Progenitor cell of endocrine pancreas (in vitro differentiated cells): ENCODE measurements around the gene ARID1B. TPM values are rescaled to one million over a fixed set of nuclear protein-coding genes. Genes with fewer than 3 reads are reported as not detected.

Experiments used
- DNase-seq: peaks from one replicate; pipeline ENCODE4 v3.0.0; 2021; ENCODE audit warnings: low spot score; ENCODE audit not compliant: unreplicated experiment
- H3K27ac Mint-ChIP-seq: 2 replicates; pipeline ENCODE4 v1.8.0; 2021; ENCODE audit warnings: mild to moderate bottlenecking, moderate library complexity, mixed read lengths
- H3K27me3 Mint-ChIP-seq: 2 replicates; pipeline ENCODE4 v1.8.0; 2021; ENCODE audit warnings: mixed read lengths
- H3K36me3 Mint-ChIP-seq: 2 replicates; pipeline ENCODE4 v1.8.0; 2022; ENCODE audit warnings: mixed read lengths; ENCODE audit not compliant: insufficient read depth
- H3K4me1 Mint-ChIP-seq: 2 replicates; pipeline ENCODE4 v1.8.0; 2021; ENCODE audit warnings: low read depth, mixed read lengths
- H3K4me3 Mint-ChIP-seq: 2 replicates; pipeline ENCODE4 v1.8.0; 2021; ENCODE audit warnings: low read depth, mild to moderate bottlenecking, moderate library complexity, mixed read lengths
- H3K9me3 Mint-ChIP-seq: 2 replicates; pipeline ENCODE4 v1.8.0; 2021; ENCODE audit warnings: low read depth, mixed read lengths
- CTCF ChIP-seq: fragments of 200-600 bp; sonication (generic); IDR thresholded peaks from one replicate; pipeline ENCODE4 v1.5.0; 2021; ENCODE audit warnings: antibody characterized with exemption, mild to moderate bottlenecking; ENCODE audit not compliant: unreplicated experiment
- total RNA-seq: library from RNA; stranded (reverse); gene quantifications from 2 replicates; pipeline ENCODE4 v1.2.1, GENCODE V29; 2021

ARID1B gene
- total RNA-seq, 1 donor from 2014 or later, result 152 TPM

- H3K27ac Mint-ChIP-seq, result no peak overlapping the region
- peaks cover 8% of the 10 kb centered on the region for H3K36me3 Mint-ChIP-seq
Measured at GRCh38 chr6:157055863-157056262, 278.7 kb downstream of the ARID1B start.

GRCh38 chr6:157056275-157056674 is 279.1 kb downstream of the ARID1B start:
- Mint-ChIP-seq H3K27ac (no peak overlapping the region), H3K9me3 (no peaks in the 10 kb centered on the region), H3K27me3 (no peaks in the 10 kb centered on the region), H3K4me1 (peaks cover 25% of the 10 kb centered on the region), H3K36me3 (peaks cover 8% of the 10 kb centered on the region), H3K4me3 (no peak overlapping the region)
- DNase-seq, result no peak
- no peak for TF ChIP-seq CTCF

More at GRCh38 chr6:157055863-157056262, 278.7 kb downstream of the ARID1B start:
- no peak for DNase-seq
- no peaks in the 10 kb centered on the region for H3K27me3 Mint-ChIP-seq
- H3K4me1 Mint-ChIP-seq, result peaks cover 27% of the 10 kb centered on the region
- no peak for TF ChIP-seq CTCF
- no peaks in the 10 kb centered on the region for H3K9me3 Mint-ChIP-seq
- H3K4me3 Mint-ChIP-seq, result no peak overlapping the region

- H3K9me3 Mint-ChIP-seq, result no peaks in the 10 kb centered on the region
- no peak for TF ChIP-seq CTCF
- peak overlapping the region; percentile 17 for H3K27ac Mint-ChIP-seq
- H3K36me3 Mint-ChIP-seq, result peaks cover 8% of the 10 kb centered on the region
- no peaks in the 10 kb centered on the region for H3K27me3 Mint-ChIP-seq
- peaks cover 29% of the 10 kb centered on the region for H3K4me1 Mint-ChIP-seq
- H3K4me3 Mint-ChIP-seq, result no peak overlapping the region
- no peak for DNase-seq
Measured at GRCh38 chr6:157058574-157058973, 281.4 kb downstream of the ARID1B start.

- peaks cover 10% of the 10 kb centered on the region for H3K36me3 Mint-ChIP-seq
- no peak overlapping the region for H3K4me3 Mint-ChIP-seq
- H3K9me3 Mint-ChIP-seq, result no peaks in the 10 kb centered on the region
- DNase-seq, result no peak
- H3K27ac Mint-ChIP-seq, result peak overlapping the region; percentile 23
- TF ChIP-seq CTCF, result no peak
- peaks cover 30% of the 10 kb centered on the region for H3K4me1 Mint-ChIP-seq
- H3K27me3 Mint-ChIP-seq, result no peaks in the 10 kb centered on the region
Measured at GRCh38 chr6:157059781-157060180, 282.6 kb downstream of the ARID1B start.

- no peak for TF ChIP-seq CTCF
- no peaks in the 10 kb centered on the region for H3K9me3 Mint-ChIP-seq
- H3K4me3 Mint-ChIP-seq, result no peak overlapping the region
- H3K36me3 Mint-ChIP-seq, result peaks cover 5% of the 10 kb centered on the region
- no peaks in the 10 kb centered on the region for H3K27me3 Mint-ChIP-seq
- DNase-seq, result no peak
- peaks cover 30% of the 10 kb centered on the region for H3K4me1 Mint-ChIP-seq
- H3K27ac Mint-ChIP-seq, result peak overlapping the region; percentile 64
Measured at GRCh38 chr6:157060440-157060952, 283.3 kb downstream of the ARID1B start.
